K562 (cell line): ENCODE measurements around the gene GALM. TPM values are rescaled to one million over a fixed set of nuclear protein-coding genes. Genes with fewer than 3 reads are reported as not detected.

ENCODE experiments used
- ATAC-seq: fragments of 200-7000 bp; cut with Tn5 transposase; 3 replicates; pipeline ENCODE4 v1.9.1; 2020; ENCODE audit warnings: moderate library complexity
- BruUV-seq: library from RNA; stranded (reverse); fragments of 400-500 nt; replicated peaks from 2 replicates; lab custom pipeline; 2021; lab: Mats Ljungman, UMichigan
- CTCF ChIA-PET: fragments of 300-600 bp; formaldehyde crosslinking; extraction: SDS; loops from one replicate; lab custom pipeline; 2021; ENCODE audit warnings: low intra/inter-chr PET ratio; lab: Yijun Ruan, JAX
- POLR2A ChIA-PET: fragments of 300-600, 350-650 bp; sonication (Branson Sonifier 250); formaldehyde crosslinking; extraction: SDS; loops from one replicate; lab custom pipeline; 2021; ENCODE audit warnings: antibody characterized with exemption, inconsistent platforms; lab: Yijun Ruan, JAX
- DNase-seq, 4 experiments: peaks; one replicate each; pipeline versions ENCODE4 v3.0.0 to v3.0.0-alpha.2; 2011 to 2018; ENCODE audit warnings: low spot score in 3 of 4, mixed read lengths in 3 of 4; ENCODE audit errors: extremely low read depth in 1 of 4
- FAIRE-seq: peaks from 2 replicates; lab custom pipeline; 2011; peaks lifted over from hg19 to GRCh38; lab: Jason Lieb, UNC
- H2AFZ ChIP-seq: 2 replicates; pipeline ENCODE4 v1.6.0; 2011; ENCODE audit warnings: low read depth, low read length, control low read depth, inconsistent platforms
- H3K27ac ChIP-seq: fragments of 200-600 bp; 3 replicates; pipeline ENCODE4 v1.8.0; 2011; ENCODE audit warnings: low read depth, mild to moderate bottlenecking, control low read depth, inconsistent platforms, low read length, moderate library complexity, mixed read lengths; ENCODE audit errors: extremely low read depth
- H3K27me3 ChIP-seq, 2 experiments: fragments of 300-600 bp in 1 of 2; 2 replicates in 1 of 2; 3 replicates in 1 of 2; pipeline versions ENCODE4 v1.6.0 to v1.8.0; 2011; ENCODE audit warnings: inconsistent platforms in 2 of 2, low read length in 2 of 2, mild to moderate bottlenecking in 1 of 2, mixed read lengths in 1 of 2, moderate library complexity in 1 of 2; ENCODE audit not compliant: control insufficient read depth in 2 of 2, insufficient read depth in 2 of 2
- H3K36me3 ChIP-seq: fragments of 300-600 bp; 3 replicates; pipeline ENCODE4 v1.8.0; 2011; ENCODE audit warnings: mild to moderate bottlenecking, low read length, inconsistent platforms; ENCODE audit not compliant: control insufficient read depth, insufficient read depth
- H3K4me1 ChIP-seq, 2 experiments: fragments of 200-600 bp in 1 of 2; replicated peaks in 1 of 2; 2 replicates in 1 of 2; 3 replicates in 1 of 2; pipeline versions ENCODE4 v1.5.1 to v1.8.0; 2011; ENCODE audit warnings: inconsistent platforms in 2 of 2, low read length in 2 of 2, mild to moderate bottlenecking in 1 of 2, mixed read lengths in 1 of 2, moderate library complexity in 1 of 2; ENCODE audit not compliant: control insufficient read depth in 2 of 2, insufficient read depth in 2 of 2
- H3K4me2 ChIP-seq: 2 replicates; pipeline ENCODE4 v1.6.1; 2011; ENCODE audit warnings: low read length, control low read depth, inconsistent platforms, mixed read lengths; ENCODE audit not compliant: insufficient read depth
- H3K4me3 ChIP-seq: fragments of 200-600 bp; sonication (generic), shearing (Covaris generic); 2 replicates; pipeline ENCODE4 v1.5.1; 2016; ENCODE audit warnings: control low read depth, inconsistent platforms
- H3K79me2 ChIP-seq: fragments of 200-600 bp; 3 replicates; pipeline ENCODE4 v1.8.0; 2011; ENCODE audit warnings: low read length, inconsistent platforms; ENCODE audit not compliant: control insufficient read depth, insufficient read depth
- H3K9ac ChIP-seq, 2 experiments: 2 replicates each; pipeline versions ENCODE4 v1.6.0 to v1.6.1; 2011; ENCODE audit warnings: low read depth in 2 of 2, low read length in 2 of 2, control low read depth in 1 of 2, inconsistent platforms in 1 of 2, mild to moderate bottlenecking in 1 of 2, mixed read lengths in 1 of 2; ENCODE audit not compliant: insufficient read depth in 1 of 2
- H3K9me1 ChIP-seq: one replicate; pipeline ENCODE4 v1.6.0; 2011; ENCODE audit warnings: inconsistent platforms, mild to moderate bottlenecking, low read length, moderate library complexity; ENCODE audit not compliant: control insufficient read depth, insufficient read depth
- H3K9me3 ChIP-seq: replicated peaks from 2 replicates; pipeline ENCODE4 v1.5.1; 2011; ENCODE audit warnings: low read depth, low read length, inconsistent platforms; ENCODE audit not compliant: control insufficient read depth, insufficient read depth
- H4K20me1 ChIP-seq: replicated peaks from 2 replicates; pipeline ENCODE4 v1.6.1; 2011; ENCODE audit warnings: low read length, inconsistent platforms, mixed read lengths; ENCODE audit not compliant: control insufficient read depth, insufficient read depth
- ARID4B ChIP-seq: sonication (generic); formaldehyde crosslinking; IDR thresholded peaks from 2 replicates; pipeline ENCODE4 v1.8.0; 2022; ENCODE audit warnings: mild to moderate bottlenecking, missing genetic modification reagents
- ILK ChIP-seq: fragments of 450-650 bp; IDR thresholded peaks from 2 replicates; pipeline ENCODE4 v1.6.1; 2016; ENCODE audit warnings: missing genetic modification characterization, low read depth, mild to moderate bottlenecking, missing compliant biosample characterization, moderate library complexity, borderline replicate concordance
- KLF13 ChIP-seq: fragments of 450-650 bp; IDR thresholded peaks from 2 replicates; pipeline ENCODE4 v1.6.1; 2016; ENCODE audit warnings: missing genetic modification characterization, low read depth, mild to moderate bottlenecking, missing compliant biosample characterization, moderate library complexity, borderline replicate concordance
- LARP7 ChIP-seq: fragments of 450-650 bp; IDR thresholded peaks from 2 replicates; pipeline ENCODE4 v1.6.1; 2016
- NR2C2 ChIP-seq, 2 experiments: fragments of 200-800 bp in 1 of 2; sonication (Bioruptor generic) in 1 of 2; sonication (generic) in 1 of 2; formaldehyde crosslinking in 1 of 2; IDR thresholded peaks; 2 replicates each; pipeline versions ENCODE4 v1.6.1 to v1.8.0; 2016 to 2022; ENCODE audit warnings: mild to moderate bottlenecking in 1 of 2, missing compliant biosample characterization in 1 of 2, missing genetic modification characterization in 1 of 2, missing genetic modification reagents in 1 of 2
- POLR2B ChIP-seq: fragments of 450-650 bp; IDR thresholded peaks from 2 replicates; pipeline ENCODE4 v1.6.1; 2018; ENCODE audit warnings: low read depth; ENCODE audit not compliant: partially characterized antibody
- STAG1 ChIP-seq: sonication (generic); formaldehyde crosslinking; IDR thresholded peaks from 2 replicates; pipeline ENCODE4 v1.5.0; 2020; ENCODE audit warnings: missing genetic modification reagents, borderline replicate concordance
- SUPT5H ChIP-seq: fragments of 450-650 bp; IDR thresholded peaks from 2 replicates; pipeline ENCODE4 v1.6.1; 2016
- TBP ChIP-seq: optimal IDR thresholded peaks from 2 replicates; pipeline ENCODE3; 2011; ENCODE audit warnings: low read depth, low read length, improper control_type of control experiment
- ZFX ChIP-seq: sonication (generic); formaldehyde crosslinking; IDR thresholded peaks from 2 replicates; pipeline ENCODE4 v1.8.0; 2022; ENCODE audit warnings: mild to moderate bottlenecking, missing genetic modification reagents, moderate library complexity
- ZNF431 ChIP-seq: sonication (generic); formaldehyde crosslinking; IDR thresholded peaks from 2 replicates; pipeline ENCODE4 v1.8.0; 2022; ENCODE audit warnings: mild to moderate bottlenecking, missing genetic modification reagents
- ZNF76 ChIP-seq: fragments of 250-450 bp; sonication (Bioruptor Pico); IDR thresholded peaks from 2 replicates; pipeline ENCODE4 v1.4.0; 2020; ENCODE audit warnings: mild to moderate bottlenecking, moderate library complexity, borderline replicate concordance
- WGBS: fragments of 100-300 bp; shearing (Covaris generic); methylation state at CpG from one replicate; pipeline ENCODE4 v1.1.6; 2016; ENCODE audit warnings: low coverage, mixed read lengths; ENCODE audit not compliant: insufficient coverage; ENCODE audit errors: missing lambda C conversion rate; 5-methylcytosine and 5-hydroxymethylcytosine counted together
- in situ Hi-C: fragments of 300-500 bp; cut with MboI; formaldehyde crosslinking; loops from 4 replicates; pipeline ENCODE4 v1.15.0; 2018; ENCODE audit warnings: inconsistent platforms, mixed read lengths
- intact Hi-C: fragments of 100-400 bp; cut with micrococcal nuclease; formaldehyde crosslinking; loops from 2 replicates; pipeline ENCODE4 v1.14.2; 2022
- polyA plus RNA-seq, 8 experiments: library from polyadenylated mRNA; depleted of rRNA in 4 of 8; stranded (reverse) in 5 of 8; unstranded in 3 of 8; fragments of >200 nt; fragmentation: Nextera tagmentation in 2 of 8; fragmentation: Illumina TruSeq in 1 of 8; extraction: Ambion mirVana in 2 of 8; extraction: Trizol in 1 of 8; gene quantifications; 2 replicates each; pipeline versions ENCODE4 v1.2.1 to v1.2.3, GENCODE V29; 2011 to 2014; ENCODE audit warnings: inconsistent platforms in 1 of 8, missing spikeins in 1 of 8
- total RNA-seq, 7 experiments: library from RNA; depleted of rRNA in 6 of 7; stranded (reverse); fragments of >200 nt in 6 of 7; fragmentation: Illumina TruSeq in 2 of 7; extraction: Trizol in 2 of 7; gene quantifications; 2 replicates each; pipeline versions ENCODE4 v1.2.1 to v1.2.3, GENCODE V29; 2011 to 2021; ENCODE audit warnings: low replicate concordance in 1 of 7
- TF ChIP-seq, protein P1 (sequence below): sonication (generic); formaldehyde crosslinking; IDR thresholded peaks from 2 replicates; pipeline ENCODE4 v1.8.0; 2022; ENCODE audit warnings: mild to moderate bottlenecking, low read depth, missing genetic modification reagents

The GALM gene
- total and polyA plus RNA-seq, 9 of the 15 experiments (the other 6 are each of a cell fraction or from before 2014, with no cell fraction given) = 22.1 to 51.7 (median 27.9) TPM

GRCh38 chr2:38666556-38666910, 619 bp downstream of the GALM start:
- Histone ChIP-seq H3K9ac (peak overlapping the region; percentile 67 to 93; a peak in 3 of 4 replicates), H3K36me3 (no peaks in the 10 kb centered on the region), H3K4me3 (peak overlapping the region; percentile 64), H3K79me2 (peaks cover 23% of the 10 kb centered on the region), H3K27ac (peak overlapping the region; percentile 74), H3K4me2 (peak overlapping the region; percentile 97), H3K9me1 (no peaks in the 10 kb centered on the region), H3K9me3 (no peaks in the 10 kb centered on the region), H2AFZ (peak overlapping the region; percentile 99), H4K20me1 (no peaks in the 10 kb centered on the region), H3K27me3 (no peaks in the 10 kb centered on the region), H3K4me1 (peaks cover 7 to 16% of the 10 kb centered on the region in 2 experiments; a peak in 4 of 5 replicates)
- ATAC-seq (peak; percentile 66), FAIRE-seq (peak; percentile 64), DNase-seq (peak; percentile 17 to 50 (median 27))
- BruUV-seq = no TSS peak
- WGBS = 2% methylated on average over 4 of the region's 4 CpGs
- in situ Hi-C loops (no loop called here), intact Hi-C loops (loop anchor here (1.0 kb wide), 1 partner anchor 65 kb away; no protein-coding TSS in a partner anchor)
- ChIA-PET POLR2A (interaction anchor here (0.7 to 3.5 kb wide), 7 partner anchors 13 to 84 kb away, joined by 3 to 18 read pairs (median 7); partner anchors contain the start of gene SRSF7), CTCF (no interaction called here)
- TF ChIP-seq NR2C2 (CRISPR knock-in tag; IDR thresholded peaks at IDR 0.05) = no peak; the same call in 1 of the 2 replicates
- 0 out of 2 replicates have a peak, but pooled peaks have one; percentile 29 for TF ChIP-seq NR2C2 (tag; IDR thresholded peaks at IDR 0.05)
- no peak for TF ChIP-seq STAG1 (CRISPR knock-in tag)
- peak; percentile 24 for TF ChIP-seq TBP
- no peak for TF ChIP-seq ZNF76 (CRISPR knock-in tag)
- TF ChIP-seq ZNF431 (CRISPR knock-in tag) = peak; percentile 67; the same call in 1 of the 2 replicates
- no peak for TF ChIP-seq ARID4B (CRISPR knock-in tag)
- TF ChIP-seq, protein P1, sequence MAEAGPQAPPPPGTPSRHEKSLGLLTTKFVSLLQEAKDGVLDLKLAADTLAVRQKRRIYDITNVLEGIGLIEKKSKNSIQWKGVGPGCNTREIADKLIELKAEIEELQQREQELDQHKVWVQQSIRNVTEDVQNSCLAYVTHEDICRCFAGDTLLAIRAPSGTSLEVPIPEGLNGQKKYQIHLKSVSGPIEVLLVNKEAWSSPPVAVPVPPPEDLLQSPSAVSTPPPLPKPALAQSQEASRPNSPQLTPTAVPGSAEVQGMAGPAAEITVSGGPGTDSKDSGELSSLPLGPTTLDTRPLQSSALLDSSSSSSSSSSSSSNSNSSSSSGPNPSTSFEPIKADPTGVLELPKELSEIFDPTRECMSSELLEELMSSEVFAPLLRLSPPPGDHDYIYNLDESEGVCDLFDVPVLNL = no peak
- no peak for TF ChIP-seq POLR2B
- TF ChIP-seq SUPT5H = no peak
- TF ChIP-seq ILK (tag) = no peak
- peak; percentile 42; the same call in 1 of the 2 replicates for TF ChIP-seq KLF13 (tag)
- no peak for TF ChIP-seq LARP7
- peak; percentile 24; the same call in 1 of the 2 replicates for TF ChIP-seq ZFX (CRISPR knock-in tag)
